ENCODE data around the gene PDE7B.

- no peak for TF ChIP-seq CTCF (IDR thresholded peaks at IDR 0.05)
- TF ChIP-seq POLR2AphosphoS5 (IDR thresholded peaks at IDR 0.05): no peak
Observed at GRCh38 chr6:135871878-135872277, 20.4 kb downstream of the PDE7B start.
